Duodenal mucosa (tissue), 2 donors: ENCODE data around the gene OR2W3.
"Not testable (repeated sequence)": the region's sequence is repeated elsewhere in the genome, so short reads cannot be mapped to it uniquely, and the experiment has no call there.

Experiments used
- H3K27ac ChIP-seq: one replicate; pipeline ENCODE4 v1.7.0; 2013; ENCODE audit warnings: low read depth, low read length
- H3K27me3 ChIP-seq, 2 donors: one replicate each; pipeline ENCODE4 v1.7.0; 2013; ENCODE audit warnings: low read length in 2 of 2, control low read depth in 1 of 2; ENCODE audit not compliant: insufficient read depth in 2 of 2, control insufficient read depth in 1 of 2
- H3K36me3 ChIP-seq, 2 donors: one replicate each; pipeline ENCODE4 v1.7.0; 2013; ENCODE audit warnings: low read length in 2 of 2, control low read depth in 1 of 2; ENCODE audit not compliant: insufficient read depth in 2 of 2, control insufficient read depth in 1 of 2
- H3K4me1 ChIP-seq, 2 donors: one replicate each; pipeline ENCODE4 v1.7.0; 2013; ENCODE audit warnings: low read length in 2 of 2, control low read depth in 1 of 2; ENCODE audit not compliant: insufficient read depth in 2 of 2, control insufficient read depth in 1 of 2
- H3K4me3 ChIP-seq, 2 donors: one replicate each; pipeline ENCODE4 v1.7.0; 2013; ENCODE audit warnings: low read length in 2 of 2, low read depth in 1 of 2
- H3K9ac ChIP-seq, 2 donors: one replicate each; pipeline ENCODE4 v1.7.0; 2013; ENCODE audit warnings: low read length in 2 of 2, low read depth in 1 of 2
- H3K9me3 ChIP-seq, 2 donors: one replicate each; pipeline ENCODE4 v1.7.0; 2013; ENCODE audit warnings: low read length in 2 of 2, control low read depth in 1 of 2; ENCODE audit not compliant: control insufficient read depth in 1 of 2

The OR2W3 gene

GRCh38 chr1:247914941-247915662 is 19.7 kb downstream of the OR2W3 start:
- Histone ChIP-seq H3K27me3 (no peaks in the 10 kb centered on the region), H3K4me3 (no peak overlapping the region), H3K4me1 (no peaks in the 10 kb centered on the region), H3K27ac (no peak overlapping the region), H3K9ac (no peak overlapping the region), H3K9me3 (peaks cover 3 to 7% of the 10 kb centered on the region in 2 donors), H3K36me3 (no peaks in the 10 kb centered on the region)

GRCh38 chr1:247919952-247920351 is 24.6 kb downstream of the OR2W3 start, which contains the start of gene OR2T8:
Gene OR2T8 (plus strand): TSS chr1:247920252. CDS start chr1:247921018, 766 bp downstream.
- Histone ChIP-seq H3K27ac (no peak within 1 kb of the TSS), H3K36me3 (no peaks in the 10 kb centered on the region), H3K4me3 (no peak within 1 kb of the TSS), H3K9ac (no peak within 1 kb of the TSS), H3K27me3 (no peaks in the 10 kb centered on the region), H3K4me1 (no peaks in the 10 kb centered on the region), H3K9me3 (peaks cover 0 to 3% of the 10 kb centered on the region in 2 donors)

- Histone ChIP-seq H3K4me1 (no peaks in the 10 kb centered on the region), H3K9me3 (peaks cover 0 to 3% of the 10 kb centered on the region in 2 donors), H3K9ac (no peak overlapping the region), H3K36me3 (no peaks in the 10 kb centered on the region), H3K27me3 (no peaks in the 10 kb centered on the region), H3K4me3 (no peak overlapping the region), H3K27ac (no peak overlapping the region)
These were observed 28.6 kb downstream of the OR2W3 start for GRCh38 chr1:247923941-247924340.

GRCh38 chr1:247924868-247925267 is 29.5 kb downstream of the OR2W3 start, which contains the start of gene OR2AJ1:
Gene OR2AJ1 (plus strand): TSS chr1:247924889. CDS start chr1:247933769, 8,880 bp downstream.
- Histone ChIP-seq H3K27me3 (no peaks in the 10 kb centered on the region), H3K4me3 (no peak within 1 kb of the TSS), H3K27ac (no peak within 1 kb of the TSS), H3K9ac (no peak within 1 kb of the TSS), H3K4me1 (no peaks in the 10 kb centered on the region), H3K36me3 (no peaks in the 10 kb centered on the region), H3K9me3 (peaks cover 0 to 3% of the 10 kb centered on the region in 2 donors)

GRCh38 chr1:247933989-247934388 is 38.6 kb downstream of the OR2W3 start:
- Histone ChIP-seq H3K4me3 (no peak overlapping the region), H3K9me3 (peaks cover 10 to 13% of the 10 kb centered on the region in 2 donors), H3K27me3 (no peaks in the 10 kb centered on the region), H3K27ac (no peak overlapping the region), H3K36me3 (no peaks in the 10 kb centered on the region), H3K9ac (no peak overlapping the region), H3K4me1 (no peaks in the 10 kb centered on the region)

DNA sequence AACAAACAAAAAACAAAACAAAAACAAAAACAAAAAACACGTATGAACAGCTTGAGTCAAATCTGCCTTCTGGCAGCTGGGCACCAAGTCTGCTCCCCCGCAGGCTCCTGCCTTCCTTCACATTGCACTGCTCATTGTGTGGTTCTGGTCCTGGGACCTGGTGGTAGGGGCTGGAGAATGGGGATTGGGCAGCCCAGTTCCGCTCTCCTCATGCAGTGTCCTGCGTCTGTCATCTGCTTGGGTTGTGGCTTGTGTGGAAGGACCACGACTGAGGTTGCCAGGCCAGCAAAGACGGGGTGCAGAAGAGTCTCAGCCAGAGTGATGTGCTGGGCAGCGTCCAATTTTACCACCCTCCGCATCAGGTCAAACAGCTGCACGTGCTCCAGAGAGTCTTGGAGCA is 40.4 kb downstream of the OR2W3 start:
- H3K9me3 ChIP-seq: peaks cover 10 to 13% of the 10 kb centered on the region in 2 donors
- H3K9ac ChIP-seq: no peak overlapping the region
- H3K4me3 ChIP-seq: no peak overlapping the region
- H3K36me3 ChIP-seq: no peaks in the 10 kb centered on the region
- H3K4me1 ChIP-seq: no peaks in the 10 kb centered on the region
- H3K27me3 ChIP-seq: no peaks in the 10 kb centered on the region
- no peak overlapping the region for H3K27ac ChIP-seq

GRCh38 chr1:247936415-247936814 is 41.0 kb downstream of the OR2W3 start:
- no peak overlapping the region for H3K9ac ChIP-seq
- no peak overlapping the region for H3K4me3 ChIP-seq
- H3K4me1 ChIP-seq: no peaks in the 10 kb centered on the region
- peaks cover 10 to 13% of the 10 kb centered on the region in 2 donors for H3K9me3 ChIP-seq
- no peak overlapping the region for H3K27ac ChIP-seq
- no peaks in the 10 kb centered on the region for H3K27me3 ChIP-seq
- no peaks in the 10 kb centered on the region for H3K36me3 ChIP-seq

DNA sequence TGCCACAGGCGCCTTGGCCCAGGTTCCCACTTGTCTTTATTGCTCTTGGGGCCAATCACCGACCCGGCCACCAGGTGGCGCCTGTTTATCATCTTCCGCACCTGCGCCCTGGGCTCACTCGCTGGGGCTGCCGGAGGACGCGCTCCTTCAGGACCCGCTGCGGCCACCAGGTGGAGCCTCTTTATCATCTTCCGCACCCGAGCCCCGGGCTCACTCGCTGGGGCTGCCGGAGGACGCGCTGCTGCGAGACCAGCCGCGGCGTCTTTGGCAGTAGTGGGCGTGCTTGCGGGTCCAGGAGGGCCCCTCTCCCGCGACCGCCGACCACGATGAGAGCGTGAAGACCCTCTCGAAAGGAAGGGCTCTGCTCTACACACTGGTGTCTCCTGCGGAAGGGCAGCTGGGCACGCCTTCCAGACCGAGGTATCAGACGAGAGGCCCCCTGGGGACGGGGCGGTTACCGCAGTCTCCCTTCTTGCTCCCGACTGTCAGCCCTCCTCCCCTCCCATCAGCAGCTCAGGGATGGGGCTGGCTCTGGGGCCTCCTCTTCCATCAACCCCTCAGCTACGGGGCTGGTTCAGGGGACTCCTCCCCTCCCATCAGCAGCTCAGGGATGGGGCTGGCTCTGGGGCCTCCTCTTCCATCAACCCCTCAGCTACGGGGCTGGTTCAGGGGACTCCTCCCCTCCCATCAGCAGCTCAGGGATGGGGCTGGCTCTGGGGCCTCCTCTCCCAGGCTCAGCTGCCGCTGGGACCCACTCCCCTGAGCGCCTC is 41.8 kb downstream of the OR2W3 start:
- not testable (repeated sequence) for H3K27ac ChIP-seq

GRCh38 chr1:247942624-247943023 is 47.2 kb downstream of the OR2W3 start:
- H3K27me3 ChIP-seq: no peaks in the 10 kb centered on the region
- no peak overlapping the region for H3K9ac ChIP-seq
- H3K27ac ChIP-seq: no peak overlapping the region
- H3K36me3 ChIP-seq: no peaks in the 10 kb centered on the region
- H3K4me1 ChIP-seq: no peaks in the 10 kb centered on the region
- no peak overlapping the region for H3K4me3 ChIP-seq
- peaks cover 4 to 5% of the 10 kb centered on the region in 2 donors for H3K9me3 ChIP-seq

More for the DNA sequence above, 41.8 kb downstream of the OR2W3 start:
- Histone ChIP-seq H3K9me3 (peaks cover 15% of the 10 kb centered on the region in 2 donors), H3K4me3 (peak overlapping the region; percentile 15 to 61)
- not testable (repeated sequence) for H3K36me3 ChIP-seq, H3K4me1 ChIP-seq, H3K9ac ChIP-seq, H3K27me3 ChIP-seq
